Measurements from ENCODE around the gene ADORA2B.
A peak's percentile ranks its signal among the peaks of the same experiment; 100 is the strongest.
"Not testable (repeated sequence)": the region's sequence is repeated elsewhere in the genome, so short reads cannot be mapped to it uniquely, and the experiment has no call there.

Gene ADORA2B

DNA sequence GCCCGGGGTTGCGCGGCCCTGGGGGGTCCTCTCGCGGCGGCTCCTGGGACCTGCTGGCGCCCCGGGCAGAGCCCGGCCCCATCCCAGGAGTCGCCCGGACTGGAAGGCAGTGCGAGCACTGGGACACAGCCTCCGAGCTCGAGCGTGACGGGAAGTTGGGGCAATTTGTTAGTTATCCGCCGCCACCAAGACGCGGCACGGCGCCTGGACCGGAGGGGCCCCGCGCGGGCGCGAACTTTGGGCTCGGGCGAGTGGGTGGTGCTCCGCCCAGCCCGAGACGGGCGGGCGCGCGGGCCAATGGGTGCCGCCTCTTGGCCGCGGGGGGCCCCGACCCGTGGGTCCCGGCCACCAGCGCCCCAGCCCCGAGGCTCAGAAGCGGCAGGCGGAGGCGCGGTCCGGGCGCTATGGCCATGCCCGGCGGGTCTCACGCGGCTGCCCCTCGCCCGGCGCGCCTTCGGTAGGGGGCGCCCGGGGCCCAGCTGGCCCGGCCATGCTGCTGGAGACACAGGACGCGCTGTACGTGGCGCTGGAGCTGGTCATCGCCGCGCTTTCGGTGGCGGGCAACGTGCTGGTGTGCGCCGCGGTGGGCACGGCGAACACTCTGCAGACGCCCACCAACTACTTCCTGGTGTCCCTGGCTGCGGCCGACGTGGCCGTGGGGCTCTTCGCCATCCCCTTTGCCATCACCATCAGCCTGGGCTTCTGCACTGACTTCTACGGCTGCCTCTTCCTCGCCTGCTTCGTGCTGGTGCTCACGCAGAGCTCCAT lies at the start of gene ADORA2B:
Gene ADORA2B (plus strand): TSS at position 372 of the 768 bp plus-strand sequence. CDS start 119 bp downstream, at position 491.
- H3K27ac ChIP-seq = no peak within 1 kb of the TSS
- no peak for TF ChIP-seq ZFX (IDR thresholded peaks at IDR 0.05; ENCODE audit: borderline replicate concordance)
- TF ChIP-seq, protein P1, sequence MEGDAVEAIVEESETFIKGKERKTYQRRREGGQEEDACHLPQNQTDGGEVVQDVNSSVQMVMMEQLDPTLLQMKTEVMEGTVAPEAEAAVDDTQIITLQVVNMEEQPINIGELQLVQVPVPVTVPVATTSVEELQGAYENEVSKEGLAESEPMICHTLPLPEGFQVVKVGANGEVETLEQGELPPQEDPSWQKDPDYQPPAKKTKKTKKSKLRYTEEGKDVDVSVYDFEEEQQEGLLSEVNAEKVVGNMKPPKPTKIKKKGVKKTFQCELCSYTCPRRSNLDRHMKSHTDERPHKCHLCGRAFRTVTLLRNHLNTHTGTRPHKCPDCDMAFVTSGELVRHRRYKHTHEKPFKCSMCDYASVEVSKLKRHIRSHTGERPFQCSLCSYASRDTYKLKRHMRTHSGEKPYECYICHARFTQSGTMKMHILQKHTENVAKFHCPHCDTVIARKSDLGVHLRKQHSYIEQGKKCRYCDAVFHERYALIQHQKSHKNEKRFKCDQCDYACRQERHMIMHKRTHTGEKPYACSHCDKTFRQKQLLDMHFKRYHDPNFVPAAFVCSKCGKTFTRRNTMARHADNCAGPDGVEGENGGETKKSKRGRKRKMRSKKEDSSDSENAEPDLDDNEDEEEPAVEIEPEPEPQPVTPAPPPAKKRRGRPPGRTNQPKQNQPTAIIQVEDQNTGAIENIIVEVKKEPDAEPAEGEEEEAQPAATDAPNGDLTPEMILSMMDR (IDR thresholded peaks at IDR 0.05) = peak; percentile 91

GRCh38 chr17:15896277-15896676 lies 48.7 kb upstream of the ADORA2B start:
- H3K27ac ChIP-seq = no peak overlapping the region
- TF ChIP-seq, protein P1 (IDR thresholded peaks at IDR 0.05) = no peak
- TF ChIP-seq ZFX (IDR thresholded peaks at IDR 0.05; ENCODE audit: borderline replicate concordance) = no peak

DNA sequence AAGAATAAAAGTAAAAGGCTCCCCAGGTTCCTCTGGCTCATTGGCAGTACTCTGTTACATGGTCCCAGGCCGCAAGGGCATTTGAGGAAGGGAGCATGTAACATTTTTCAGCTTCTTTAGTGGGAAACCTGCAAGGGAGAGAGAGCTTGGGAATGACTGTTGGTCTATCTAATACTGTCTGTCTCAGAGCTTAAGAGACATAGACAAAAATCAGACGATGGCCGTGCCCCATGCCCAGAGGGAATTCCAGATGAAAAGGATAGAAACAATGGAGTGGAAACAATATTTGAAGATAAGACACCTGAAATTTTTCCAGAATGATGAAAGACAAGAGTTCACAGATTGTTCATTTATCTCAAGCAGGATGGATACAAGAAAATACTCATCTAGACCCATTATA lies 48.1 kb upstream of the ADORA2B start:
- no peak overlapping the region for H3K27ac ChIP-seq

DNA sequence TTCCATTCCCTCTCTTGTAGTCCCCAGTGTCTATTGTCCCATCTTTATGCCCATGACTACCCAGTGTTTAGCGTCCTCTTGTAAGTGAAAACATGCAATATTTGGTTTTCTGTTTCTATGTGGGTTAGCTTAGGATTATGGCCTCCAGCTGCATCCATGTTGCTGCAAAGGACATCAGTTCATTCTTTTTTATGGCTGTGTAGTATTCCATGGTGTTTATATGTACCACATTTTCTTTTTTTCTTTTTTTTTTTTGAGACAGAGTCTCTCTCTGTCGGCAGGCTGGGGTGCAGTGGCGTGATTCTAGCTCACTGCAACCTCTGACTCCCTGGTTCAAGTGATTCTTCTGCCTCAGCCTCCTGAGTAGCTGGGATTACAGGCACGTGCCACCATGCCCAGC lies 45.3 kb upstream of the ADORA2B start:
- not testable (repeated sequence) for H3K27ac ChIP-seq

More for the DNA sequence above, 48.1 kb upstream of the ADORA2B start:
- TF ChIP-seq, protein P1 (IDR thresholded peaks at IDR 0.05) = no peak
- no peak for TF ChIP-seq ZFX (IDR thresholded peaks at IDR 0.05; ENCODE audit: borderline replicate concordance)

- TF ChIP-seq, protein P1 (IDR thresholded peaks at IDR 0.05) = no peak
- TF ChIP-seq ZFX (IDR thresholded peaks at IDR 0.05; ENCODE audit: borderline replicate concordance) = no peak
- H3K27ac ChIP-seq = no peak overlapping the region
These were observed 44.1 kb upstream of the ADORA2B start for GRCh38 chr17:15900871-15901270.

- H3K27ac ChIP-seq = not testable (repeated sequence)
These were observed 39.7 kb upstream of the ADORA2B start for GRCh38 chr17:15905236-15905635.

DNA sequence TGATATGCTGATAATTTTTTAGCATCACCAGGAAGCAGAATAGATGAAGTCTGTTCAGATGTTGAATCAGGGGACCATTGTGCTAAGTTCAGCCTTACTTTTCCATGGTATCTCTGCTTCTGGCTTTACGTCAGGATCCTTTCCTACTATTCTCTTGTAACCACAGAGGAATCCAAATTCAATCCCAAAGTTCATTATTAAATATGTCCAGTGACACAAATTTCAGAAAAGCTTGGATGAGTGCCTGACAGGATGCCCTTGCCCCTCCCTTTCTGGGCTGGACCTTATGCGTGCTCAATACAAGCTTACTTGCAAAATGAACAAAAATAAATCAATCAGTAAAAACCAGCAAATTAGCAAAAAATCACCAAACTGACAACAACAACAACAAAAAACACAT lies 37.6 kb upstream of the ADORA2B start:
- no peak overlapping the region for H3K27ac ChIP-seq
- TF ChIP-seq, protein P1 (IDR thresholded peaks at IDR 0.05) = no peak

- H3K27ac ChIP-seq = no peak overlapping the region
- TF ChIP-seq ZFX (IDR thresholded peaks at IDR 0.05; ENCODE audit: borderline replicate concordance) = no peak
- TF ChIP-seq, protein P1 (IDR thresholded peaks at IDR 0.05) = no peak
These were observed 36.6 kb upstream of the ADORA2B start for GRCh38 chr17:15908378-15908777.

All from 22Rv1 (cell line).